GM18520 (cell line): ENCODE data around the gene ZNF598.

Experiments used
- ATAC-seq: cut with Tn5 transposase; IDR thresholded peaks from one replicate; pipeline ENCODE4 v1.9.1; 2021; ENCODE audit not compliant: unreplicated experiment

The ZNF598 gene

DNA sequence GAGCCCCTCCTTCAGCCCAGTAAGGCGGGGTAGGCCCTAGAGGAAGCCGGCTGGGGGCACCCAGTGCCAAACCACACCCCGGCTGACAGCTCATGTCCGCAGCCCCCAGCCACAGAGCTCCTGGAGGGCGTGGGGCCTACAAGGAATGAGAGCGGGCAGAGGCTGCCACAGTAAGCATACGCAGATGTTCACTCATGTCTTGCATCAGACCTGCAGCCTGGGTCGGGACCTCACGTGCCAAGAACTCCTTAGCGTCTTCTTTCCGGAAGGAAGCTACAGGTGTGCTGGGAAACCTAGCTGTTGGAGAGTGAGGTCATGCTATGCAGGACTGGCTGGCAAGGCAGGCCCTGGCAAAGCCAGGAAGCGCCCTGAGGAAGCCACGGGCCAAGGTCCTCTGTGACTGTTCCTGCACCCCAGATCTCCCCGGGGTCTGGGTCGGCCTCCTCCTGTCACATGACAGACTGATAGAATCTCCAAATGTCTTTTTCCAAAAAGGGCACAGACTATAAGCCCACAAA is 1.6 kb downstream of the ZNF598 start:
- ATAC-seq = no peak

DNA sequence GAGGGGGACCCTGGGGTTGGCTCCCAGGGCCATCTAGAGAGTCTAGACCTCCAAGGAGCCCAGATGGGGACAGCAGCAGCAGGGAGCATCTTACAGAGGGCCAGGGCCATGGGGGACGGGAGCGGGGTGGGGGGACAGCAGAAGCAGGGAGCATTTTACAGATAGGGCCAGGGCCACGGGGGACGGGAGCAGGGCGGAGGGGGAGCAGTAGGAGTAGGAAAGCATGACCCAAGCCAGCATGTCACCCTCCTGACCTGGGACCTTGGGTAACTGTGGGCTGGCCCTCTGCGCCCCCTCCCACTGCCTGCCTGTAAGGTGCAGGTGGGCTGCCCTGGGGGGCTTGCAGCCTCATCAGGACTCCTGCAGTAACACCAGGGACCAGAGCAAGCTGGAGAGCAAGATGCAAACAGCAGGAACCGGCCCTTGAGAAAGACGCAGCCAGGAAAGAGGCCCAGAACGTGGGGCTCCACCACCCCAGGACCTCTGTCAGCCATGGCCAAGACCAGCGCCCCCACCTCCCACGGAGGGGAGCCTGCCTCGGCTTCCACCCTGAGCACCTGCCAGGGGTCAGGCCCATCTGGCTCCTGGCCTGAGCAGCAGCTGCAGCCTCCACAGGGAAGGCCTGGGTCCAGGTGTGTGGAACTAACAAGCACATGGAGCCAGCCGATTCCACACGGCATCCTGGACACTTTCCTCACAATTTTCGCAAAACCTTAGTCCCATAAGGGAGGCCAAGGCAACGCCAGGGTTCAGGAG is 2.4 kb downstream of the ZNF598 start:
- ATAC-seq = no peak

DNA sequence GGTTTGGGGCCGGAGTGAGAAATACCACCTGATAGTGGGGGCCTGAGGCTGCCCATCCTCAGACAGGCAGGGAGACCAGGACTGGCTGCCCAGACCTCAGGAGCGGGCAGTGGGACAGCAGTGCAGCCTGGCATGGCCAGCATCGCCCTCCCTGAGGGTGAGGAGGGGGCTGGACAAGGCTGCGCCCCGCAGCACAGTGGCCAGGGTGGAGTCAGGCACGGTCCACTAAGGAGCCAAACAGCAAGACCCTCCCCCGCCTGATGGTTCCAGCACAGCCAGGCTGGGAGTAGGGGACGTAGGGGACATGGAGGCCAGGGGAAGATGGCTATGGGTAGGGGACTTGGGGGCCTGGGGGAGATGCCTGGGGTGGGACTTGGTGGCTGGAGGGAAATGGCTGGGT is 3.3 kb downstream of the ZNF598 start:
- no peak for ATAC-seq

DNA sequence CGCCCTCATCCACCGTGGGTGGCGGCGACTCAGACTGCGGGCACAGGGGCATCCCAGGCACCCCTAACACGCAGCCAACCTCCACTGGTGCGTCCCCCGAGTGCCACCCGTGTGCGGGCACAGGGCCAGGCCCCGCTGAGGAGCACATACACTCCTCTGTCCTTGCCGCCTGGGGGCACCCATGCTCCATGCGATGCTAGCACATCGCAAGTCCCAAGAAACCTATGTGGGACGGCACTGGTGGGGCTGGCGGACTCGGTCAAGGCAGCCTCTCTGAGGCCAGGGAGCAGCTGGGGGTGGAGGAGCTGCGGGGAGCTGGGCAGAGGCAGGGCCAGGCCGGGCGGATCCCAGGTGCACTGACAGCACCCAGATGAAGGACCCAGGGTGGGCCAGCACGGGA is 4.0 kb downstream of the ZNF598 start:
- ATAC-seq = no peak

DNA sequence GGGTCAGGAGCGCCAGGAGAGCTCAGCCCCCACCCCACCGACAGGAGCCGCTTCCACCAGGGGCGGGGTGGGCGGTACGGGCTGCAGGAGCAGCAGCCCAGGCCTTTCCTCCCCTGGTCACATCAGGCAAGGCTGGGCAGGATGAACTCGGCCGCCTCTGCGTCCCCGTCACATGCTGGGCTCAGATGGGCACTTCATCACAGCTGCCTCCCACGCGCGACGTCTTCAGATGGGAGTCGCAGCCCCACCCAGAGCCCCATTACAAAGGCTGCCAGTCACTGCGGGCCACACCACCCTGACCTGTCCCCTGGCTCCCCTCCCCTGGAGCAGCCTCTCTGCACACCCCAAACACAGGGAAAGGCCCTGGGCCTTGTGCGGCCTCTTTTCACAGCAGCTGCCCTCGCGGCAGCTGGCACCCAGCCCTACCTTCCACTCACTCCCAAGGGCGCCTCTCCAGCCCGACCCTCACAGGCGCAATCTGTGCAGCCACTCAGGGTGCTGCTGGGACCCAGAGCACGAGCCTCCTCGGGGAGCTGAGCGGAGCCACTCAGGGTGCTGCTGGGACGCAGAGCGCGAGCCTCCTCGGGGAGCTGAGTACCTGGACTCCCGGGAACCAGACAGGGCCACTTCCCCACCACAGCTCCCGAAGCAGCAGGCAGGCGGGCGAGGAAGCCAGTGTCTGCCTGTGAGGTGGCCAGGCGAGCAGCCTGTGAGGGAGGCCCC is 4.7 kb downstream of the ZNF598 start:
- ATAC-seq = no peak

DNA sequence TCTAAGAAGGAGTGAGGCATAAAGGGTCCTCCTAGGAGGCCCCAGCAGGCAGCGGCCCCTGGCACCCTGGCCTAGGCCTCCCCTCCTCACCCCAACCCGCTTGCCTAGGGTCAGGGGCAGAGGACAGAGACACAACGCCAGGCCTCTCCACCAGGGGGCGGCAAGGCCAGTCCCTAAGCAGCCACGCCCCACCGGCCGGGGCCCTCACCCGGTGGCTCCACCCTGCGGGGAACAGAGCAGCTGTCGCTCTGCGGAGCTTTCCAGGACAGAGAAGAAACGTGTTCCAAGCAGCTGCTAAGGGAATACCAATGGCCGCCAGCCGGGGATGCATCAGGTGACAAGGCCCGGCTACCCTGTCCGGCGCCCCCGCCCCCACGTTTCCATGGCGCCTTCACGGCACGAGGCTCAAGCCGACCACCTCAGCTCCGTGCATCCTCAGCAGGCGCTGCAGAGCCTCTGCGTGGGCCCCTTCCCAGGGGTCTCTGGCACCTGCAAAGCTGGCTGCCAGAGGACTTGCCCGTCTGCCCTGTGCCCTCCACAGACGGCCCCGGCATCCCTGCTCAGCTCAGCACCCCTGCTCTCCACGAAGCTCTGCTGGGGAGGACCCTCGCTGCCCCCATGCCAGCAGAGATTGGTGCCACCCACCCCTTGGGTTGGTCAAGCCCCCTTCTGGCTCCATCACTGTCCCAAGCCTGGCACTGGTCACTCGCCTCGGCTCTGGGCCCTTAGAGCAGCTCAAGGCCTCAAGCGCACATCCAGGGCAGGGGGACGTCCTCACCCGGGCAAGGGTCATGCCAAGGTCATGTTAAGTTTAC is 5.6 kb downstream of the ZNF598 start:
- ATAC-seq = no peak

DNA sequence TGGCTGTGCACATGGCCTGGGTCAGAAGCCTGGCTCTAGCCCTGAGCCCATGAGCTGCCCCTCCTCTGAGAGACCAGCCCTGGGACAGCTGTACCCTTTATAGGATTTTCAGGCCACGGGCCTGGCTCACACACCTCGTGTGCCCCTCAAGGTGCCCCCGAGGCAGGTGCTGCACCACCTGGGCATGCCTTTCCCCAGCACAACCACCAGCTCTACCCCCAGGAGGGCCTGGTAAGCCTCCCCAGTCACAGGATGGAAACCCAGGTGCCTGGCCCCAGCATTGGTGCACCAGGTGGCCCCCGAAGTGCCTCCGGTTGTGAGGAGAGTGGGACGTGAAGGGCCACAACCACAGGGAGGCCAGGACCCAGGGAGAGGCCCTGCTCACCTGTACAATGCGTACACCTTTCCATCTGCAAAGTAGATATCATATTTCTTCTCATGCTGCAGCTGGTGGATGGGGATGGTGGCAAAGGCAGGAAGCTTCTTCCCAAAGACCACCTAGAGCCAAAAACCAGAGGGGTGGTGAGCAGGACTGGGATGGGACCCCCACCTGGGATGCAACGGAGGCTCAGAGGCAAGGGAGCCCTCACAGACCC is 6.3 kb downstream of the ZNF598 start:
- ATAC-seq = no peak

DNA sequence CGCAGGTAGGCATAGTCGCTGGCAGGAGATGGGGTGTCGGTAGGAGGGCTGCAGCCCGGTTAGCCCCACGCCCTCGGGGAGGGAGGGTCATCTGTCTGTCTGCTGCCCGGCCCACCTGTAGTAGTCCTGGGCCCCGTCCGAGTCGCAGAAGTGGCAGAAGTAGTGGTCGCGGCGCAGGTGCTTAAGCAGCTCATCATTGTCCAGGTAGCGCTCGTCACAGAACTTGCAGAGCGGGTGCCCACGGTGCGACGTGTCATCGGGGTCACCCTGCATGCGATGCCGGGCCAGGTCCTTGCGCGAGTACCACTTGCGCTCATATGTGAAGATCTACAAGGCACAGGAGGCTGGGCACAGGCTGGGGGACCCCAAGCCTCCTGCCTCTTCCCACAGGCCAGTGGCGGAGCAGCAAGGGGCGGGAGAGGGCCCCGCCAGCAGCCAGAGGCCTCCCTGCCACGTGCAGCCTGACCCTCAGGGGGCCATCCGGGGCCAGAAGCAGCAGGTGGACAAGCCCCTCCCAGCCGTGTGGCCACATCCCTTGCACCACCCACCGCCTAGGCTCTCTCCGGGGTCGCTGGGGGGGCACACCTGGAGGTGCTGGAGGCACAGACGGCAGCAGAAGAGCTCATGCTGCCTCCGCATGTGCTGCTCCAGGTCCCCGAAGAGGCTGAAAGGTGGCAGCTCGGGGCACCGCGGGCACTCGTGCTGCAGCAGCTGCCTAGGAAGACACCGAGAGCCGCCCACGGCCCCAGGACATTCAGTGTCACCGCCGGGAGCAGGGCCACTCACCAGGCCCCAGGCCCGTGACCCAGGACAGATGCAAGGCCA is 7.0 kb downstream of the ZNF598 start:
- ATAC-seq = no peak

DNA sequence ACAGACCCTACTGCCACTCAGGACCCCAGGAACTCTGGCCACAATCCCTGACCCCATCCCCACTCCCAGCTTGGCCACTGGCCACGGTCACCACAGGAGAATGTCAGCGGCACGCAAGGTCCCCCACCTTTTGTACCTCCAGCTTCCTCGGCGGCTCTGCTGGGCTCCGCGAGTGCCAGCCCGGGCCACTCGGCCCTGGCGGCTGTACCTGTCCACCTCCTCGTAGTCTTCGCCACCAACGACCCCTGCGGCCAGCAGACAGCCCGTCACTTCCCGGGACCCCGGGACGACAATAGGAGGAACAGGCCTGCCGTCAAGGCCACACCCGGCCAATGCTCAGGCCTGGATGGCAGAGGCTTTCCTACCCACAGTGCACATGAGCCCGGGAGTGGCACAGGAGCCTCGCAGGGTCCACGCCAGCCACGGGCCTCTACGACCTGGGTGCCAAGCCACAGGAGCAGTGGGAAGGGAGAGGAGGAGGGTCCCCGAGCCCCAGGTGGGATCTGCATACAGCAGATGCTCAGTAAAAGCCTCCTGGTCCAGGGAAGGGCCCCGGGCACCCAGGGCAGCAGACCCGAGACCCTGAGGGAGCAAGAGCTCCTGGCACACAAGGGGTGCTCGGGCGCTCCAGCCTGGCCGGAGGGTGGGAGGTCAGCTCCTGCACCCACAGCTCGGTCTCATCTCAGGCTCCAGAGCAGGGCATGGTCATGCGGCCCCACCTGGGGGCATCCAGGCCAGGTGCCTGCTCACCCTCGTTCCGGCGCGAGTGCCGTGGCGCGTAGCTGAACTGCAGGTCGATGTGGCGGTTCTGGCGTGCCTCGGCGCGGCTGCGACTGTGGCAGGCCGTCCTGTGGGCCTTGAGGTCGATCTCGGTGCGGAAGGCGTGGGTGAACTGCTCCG is 7.9 kb downstream of the ZNF598 start:
- ATAC-seq = no peak

DNA sequence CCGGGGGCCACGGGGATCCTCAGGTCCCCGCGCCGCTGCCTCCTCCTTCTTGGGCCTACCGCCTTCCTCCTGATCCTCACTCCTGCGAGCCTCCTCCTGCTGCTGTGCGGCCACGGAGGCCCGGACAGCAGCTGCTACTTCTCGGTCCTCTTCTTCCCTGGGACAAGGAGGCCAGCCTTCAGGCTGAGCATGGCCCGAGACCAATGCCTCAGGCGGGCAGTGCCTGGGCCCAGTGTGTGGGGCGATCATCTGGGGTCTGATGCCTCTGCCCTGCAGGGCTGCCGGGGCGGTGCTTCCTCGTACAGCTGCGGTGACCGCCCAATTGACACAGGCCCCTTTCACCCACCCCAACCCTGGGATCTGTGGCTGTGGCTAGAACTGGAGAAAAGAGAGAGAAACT is 8.6 kb downstream of the ZNF598 start:
- no peak for ATAC-seq

DNA sequence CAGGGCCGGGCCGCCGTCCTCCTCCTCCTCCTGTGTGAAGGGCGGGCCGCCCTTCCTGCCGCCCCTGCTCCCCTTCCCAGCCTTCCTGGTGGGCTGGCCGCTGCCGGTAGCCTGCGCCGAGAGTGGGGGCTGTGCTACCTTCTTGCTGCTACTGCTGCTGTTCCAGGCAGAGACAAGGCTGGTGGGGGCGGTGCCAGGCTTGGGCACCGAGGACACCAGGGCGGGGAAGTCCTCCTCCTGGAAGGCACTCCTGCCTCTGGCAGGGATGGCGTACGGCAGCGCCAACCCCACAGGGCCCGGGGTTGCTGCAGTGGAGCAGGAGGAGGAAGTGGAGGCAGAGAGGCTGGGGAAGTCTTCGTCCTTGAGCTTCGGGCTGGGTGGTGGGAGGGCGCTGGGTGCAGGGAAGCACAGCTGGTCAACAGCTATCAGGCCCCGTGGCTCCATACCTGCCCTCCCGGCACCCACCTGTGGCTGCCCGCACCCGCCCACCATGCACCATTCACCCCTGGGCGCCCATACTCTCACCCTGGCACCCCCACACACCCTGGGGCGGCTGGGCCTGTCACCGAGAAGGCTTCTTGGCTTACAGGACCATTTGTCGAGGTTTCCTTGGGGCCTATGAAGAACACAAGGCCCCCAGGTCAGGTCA is 9.6 kb downstream of the ZNF598 start:
- no peak for ATAC-seq

DNA sequence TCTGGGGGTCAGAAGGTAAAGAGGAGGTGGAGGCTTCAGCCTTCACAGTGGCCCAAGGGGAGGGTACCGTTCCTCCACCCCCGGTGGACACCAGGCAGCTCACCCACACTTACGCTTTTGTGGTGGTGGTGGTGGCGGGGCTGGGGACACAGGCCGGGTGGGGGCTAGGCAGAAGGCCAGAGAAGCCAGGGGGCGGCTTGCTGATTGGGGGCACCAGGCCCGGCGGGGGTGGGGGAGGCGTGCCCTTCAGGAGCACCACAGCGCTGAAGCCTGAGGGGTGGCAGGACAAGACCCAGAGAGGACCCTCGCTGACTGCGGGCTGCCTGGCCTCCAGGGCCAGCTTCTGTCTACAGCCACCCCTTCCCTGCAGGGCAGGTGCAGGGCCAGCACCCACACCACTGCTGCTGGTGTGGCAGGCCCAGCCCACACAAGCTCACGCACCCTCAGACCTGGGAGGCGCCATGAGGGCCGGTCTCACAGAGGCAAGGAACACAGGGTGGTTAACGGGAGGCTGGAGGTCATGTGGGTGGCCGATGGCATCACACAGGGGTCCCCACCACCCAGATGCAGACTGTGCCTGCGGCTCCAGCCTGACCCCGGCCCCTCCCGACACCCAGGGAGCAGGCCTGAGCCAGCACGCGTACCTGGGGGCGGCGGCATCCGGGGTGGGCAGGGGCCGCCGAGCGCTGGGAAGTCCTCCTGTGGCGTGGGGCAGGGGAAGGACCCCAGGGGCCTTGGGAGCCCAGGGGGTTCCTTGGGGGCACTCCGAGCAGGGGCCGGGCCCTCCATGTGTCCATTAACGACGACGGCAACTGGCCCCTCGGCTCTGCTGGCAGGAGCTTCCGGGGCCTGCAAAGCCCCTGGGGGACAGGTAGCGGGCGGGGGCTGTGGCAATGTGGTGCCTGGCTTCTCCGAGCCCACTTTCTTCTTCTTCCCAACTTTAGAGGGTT is 10.5 kb downstream of the ZNF598 start:
- ATAC-seq = no peak

DNA sequence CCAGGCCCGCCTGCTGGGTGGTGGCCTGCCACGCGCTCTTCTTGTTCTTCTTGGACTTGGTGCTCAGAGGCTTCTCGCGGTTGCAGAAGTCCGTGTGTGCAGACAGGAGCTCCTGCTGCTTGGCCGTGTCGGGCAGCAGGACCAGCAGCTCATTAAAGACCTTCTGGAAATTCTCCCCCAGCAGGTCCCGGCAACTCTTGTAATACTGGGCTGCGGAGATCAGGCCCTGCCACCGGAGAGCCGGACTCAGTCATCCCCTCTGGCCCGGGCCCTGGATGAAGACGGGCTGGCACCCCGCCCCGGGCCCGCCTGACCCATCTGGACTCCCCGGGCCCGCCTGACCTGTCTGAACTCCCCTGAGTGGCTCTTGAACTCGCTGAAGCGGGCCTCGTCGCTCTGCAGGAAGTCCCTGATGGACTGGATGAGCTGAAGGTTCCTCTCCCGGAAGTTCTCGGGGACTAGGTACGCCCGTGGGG is 11.2 kb downstream of the ZNF598 start:
- ATAC-seq = no peak

DNA sequence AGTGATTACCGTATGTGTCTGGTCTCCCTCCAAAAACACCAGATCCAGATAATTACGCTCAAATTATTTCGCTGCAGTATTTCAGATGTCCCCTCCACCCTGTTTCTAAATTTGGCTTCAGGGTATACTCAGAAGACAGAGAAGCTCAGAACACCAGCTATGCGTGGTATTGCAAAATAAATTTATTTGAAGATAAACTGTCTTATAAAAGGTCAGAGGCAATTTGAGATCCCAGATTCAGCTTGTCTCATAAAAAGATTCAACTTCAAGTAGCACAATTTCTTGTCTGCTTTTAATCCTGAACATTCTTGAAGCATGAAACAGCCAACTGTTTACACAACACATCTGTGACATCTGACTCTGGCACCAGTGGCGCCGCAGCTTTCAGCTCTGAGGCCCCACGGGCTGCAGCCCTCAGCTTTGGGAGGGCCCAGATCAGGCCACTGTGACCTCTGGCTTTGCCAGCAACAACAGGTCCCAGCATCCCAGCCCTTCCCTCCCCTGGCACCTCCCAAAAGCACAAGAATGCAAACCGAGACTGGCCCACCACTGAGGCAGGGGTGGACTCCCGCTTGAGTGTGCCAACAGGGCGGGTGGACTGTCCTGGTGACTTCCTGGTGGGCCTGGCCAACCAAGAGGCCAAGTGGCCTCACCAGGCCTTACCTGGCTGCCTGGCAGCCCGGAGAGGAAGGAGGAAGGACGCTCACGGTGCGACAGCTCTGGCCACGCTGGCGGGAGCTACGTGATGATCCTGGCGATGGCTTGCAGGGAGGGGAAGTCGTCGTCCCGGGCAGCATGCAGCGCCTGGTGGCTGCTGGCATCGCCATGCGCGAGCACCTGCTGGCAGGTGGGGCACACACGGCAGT is 11.9 kb downstream of the ZNF598 start:
- no peak for ATAC-seq

DNA sequence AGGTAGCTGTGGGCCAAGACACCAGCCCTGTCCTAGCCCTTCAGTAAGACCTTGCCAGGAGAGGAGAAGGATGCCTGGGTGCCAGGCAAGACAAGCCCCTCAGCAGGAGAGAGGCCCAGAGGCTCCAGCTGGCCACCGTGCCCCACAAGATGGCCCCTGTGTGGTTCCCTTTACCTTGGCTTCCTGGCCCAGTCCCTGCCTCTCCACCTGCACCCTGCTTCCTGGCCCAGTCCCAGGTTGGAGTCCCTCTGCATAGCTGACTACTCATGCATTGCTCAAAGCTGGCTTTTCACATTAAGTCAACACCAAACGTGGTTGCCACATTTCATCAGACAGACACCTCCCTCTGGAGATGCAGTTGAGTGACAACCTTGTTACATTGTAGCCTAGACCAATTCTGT is 15.9 kb downstream of the ZNF598 start:
- no peak for ATAC-seq

DNA sequence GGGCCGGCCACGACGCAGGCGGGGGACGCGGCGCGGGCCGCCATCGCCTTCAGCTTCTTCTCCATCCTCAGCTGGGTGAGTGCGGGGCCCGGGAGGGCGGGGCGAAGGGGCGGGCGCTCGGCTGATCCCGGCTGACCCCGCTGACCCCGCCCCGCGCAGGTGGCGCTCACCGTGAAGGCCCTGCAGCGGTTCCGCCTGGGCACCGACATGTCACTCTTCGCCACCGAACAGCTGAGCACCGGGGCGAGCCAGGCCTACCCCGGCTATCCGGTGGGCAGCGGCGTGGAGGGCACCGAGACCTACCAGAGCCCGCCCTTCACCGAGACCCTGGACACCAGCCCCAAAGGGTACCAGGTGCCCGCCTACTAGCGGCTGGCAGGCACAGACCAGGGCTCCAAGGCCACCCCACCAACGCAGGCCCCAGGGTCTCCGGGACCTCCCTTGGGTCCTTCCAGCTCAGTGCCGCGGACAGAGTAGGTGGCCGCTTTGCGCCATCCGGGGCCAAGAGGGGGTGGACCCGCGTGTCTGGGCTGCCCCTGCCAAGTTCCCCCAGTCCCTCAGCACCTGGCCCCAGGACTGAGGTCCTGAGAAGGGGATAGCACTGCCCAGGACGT is 16.8 kb downstream of the ZNF598 start:
- no peak for ATAC-seq
